HPDE6-E6E7 (cell line): Measurements from ENCODE around the gene TMF1.

ENCODE experiments used
- DNase-seq: peaks from one replicate; pipeline ENCODE4 v3.0.0; 2011; ENCODE audit warnings: missing footprints; ENCODE audit errors: extremely low spot score

Gene TMF1

DNA sequence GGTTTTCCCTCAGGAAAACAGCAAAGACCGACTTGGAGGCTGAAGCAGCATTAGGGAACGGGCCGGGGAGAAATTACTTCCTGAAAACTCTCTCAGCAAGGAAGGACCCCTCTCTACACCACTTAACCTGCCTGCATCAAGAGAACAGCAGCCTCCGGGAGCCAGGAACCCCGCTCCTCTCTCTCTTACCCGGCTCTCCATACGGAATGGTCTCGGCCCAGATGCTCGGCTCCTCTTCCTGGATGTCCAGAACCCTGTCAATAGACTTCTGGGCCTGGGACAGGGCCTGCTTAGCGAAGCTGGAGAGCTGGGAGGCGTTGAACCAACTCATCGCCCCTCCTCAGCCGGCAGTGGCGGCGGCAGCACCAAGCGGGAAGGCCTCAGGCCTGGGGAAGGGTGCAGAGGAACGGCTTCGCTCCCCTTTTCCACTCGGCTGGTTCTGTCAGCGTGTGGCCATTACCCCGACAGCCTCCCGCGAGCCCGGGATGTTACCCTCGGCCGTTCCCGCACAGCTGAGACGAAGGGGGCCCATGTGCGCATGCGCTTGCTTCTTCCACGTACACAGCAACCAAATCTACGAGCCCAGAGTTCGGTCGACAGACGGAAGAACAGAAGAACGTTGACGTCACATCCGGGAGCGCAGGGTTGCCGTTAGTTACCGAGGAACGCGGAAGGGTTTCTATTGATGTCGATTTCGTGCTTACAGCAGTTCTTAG lies at the start of gene TMF1:
Gene TMF1, minus strand, starts transcription at position 578 of the 716 bp plus-strand sequence. Its CDS starts 247 bp downstream, at position 331.
- peak; percentile 76 for DNase-seq

DNA sequence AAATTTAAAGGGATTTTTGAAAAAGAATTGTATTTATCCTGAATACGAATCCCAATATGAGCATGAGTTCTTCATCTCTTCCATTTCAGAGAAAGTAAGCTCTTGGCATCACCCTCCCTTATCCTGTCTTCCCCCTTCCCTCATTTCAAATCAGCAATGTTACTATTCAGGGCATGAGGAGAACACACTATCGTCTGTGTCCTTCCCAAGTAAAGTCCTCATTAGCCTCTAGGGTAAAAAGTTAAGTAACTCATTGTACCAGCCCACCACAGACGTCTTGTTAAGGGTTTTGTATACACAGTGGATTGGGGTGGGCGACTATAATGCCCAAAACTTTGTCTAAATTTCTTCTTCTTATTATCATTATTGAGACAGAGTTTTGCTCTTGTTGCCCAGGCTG lies 47.4 kb upstream of the TMF1 start:
- DNase-seq = no peak

DNA sequence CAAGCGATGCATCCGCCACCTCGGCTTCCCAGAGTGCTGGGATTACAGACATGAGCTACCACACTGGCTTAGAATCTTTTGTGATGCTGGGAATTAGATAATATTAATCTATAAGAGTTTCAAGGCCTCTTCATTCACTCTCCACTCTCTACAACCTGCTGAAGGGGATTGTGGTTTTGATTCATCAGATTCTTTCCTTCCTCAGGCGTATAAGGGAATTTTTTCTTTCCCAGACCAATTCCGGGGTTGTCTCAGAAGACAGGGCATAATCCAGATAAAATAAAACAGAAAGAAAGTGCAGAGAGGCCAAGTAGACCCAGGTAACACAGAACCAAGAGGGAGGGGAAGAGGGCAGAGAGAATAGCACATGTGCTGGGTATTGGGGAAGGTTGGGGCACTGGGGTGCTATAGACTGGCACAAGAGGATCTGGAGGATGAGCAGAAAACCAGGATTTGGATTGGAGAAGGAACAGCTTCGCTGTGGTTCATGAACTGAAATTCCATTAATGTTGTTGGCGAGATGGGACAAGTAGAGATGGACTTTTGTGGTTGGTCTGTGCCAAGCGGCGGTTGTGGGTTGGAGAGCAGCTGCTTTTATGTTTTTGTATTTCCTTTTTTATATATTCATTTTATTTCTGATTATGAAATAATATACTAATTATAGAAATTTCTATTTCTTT lies 45.4 kb upstream of the TMF1 start:
- DNase-seq = no peak

GRCh38 chr3:69096299-69096698 lies 44.2 kb upstream of the TMF1 start:
- DNase-seq = no peak

DNA sequence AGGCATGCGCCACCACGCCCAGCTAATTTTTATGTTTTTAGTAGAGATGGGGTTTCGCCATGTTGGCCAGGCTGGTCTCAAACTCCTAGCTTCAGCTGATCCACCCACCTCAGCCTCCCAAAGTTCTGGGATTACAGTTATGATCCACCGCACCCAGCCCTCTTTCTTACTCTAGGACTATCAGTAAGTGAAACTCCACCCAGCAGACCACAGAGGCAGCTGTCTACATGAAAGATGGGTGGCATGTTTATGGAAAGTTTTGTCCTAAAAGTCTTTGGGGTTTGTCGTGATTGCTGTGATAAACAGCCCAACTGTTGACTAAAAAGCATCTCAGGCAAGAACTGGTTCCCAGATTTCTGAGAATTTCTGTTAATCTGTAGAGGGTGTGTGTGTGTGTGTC lies 43.5 kb upstream of the TMF1 start:
- DNase-seq = no peak

- DNase-seq = no peak
These were observed 42.5 kb upstream of the TMF1 start for GRCh38 chr3:69094467-69095205.

DNA sequence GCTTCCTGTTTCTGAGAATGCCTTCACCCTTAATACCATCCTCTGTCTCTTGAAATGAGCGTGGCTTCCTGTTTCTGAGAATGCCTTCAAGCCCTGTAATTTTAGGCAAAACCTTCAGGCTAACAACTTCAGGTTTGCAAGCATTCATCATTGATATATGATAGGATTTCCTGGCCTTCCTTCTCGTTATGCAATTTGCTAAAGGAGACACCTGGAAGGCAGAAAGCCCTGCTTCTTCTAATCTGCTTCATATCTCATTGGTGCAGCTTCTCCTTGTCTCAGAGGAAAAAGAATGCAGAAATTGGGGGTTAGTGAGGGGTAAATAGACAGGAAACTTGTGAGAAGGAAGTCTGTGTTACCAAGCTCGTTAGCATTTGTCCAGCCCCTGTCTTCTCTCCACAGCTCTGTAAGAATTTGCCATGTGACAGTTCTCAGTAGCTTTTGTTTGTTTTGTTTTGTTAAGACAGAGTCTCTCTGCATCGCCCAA lies 39.9 kb upstream of the TMF1 start:
- DNase-seq = no peak

GRCh38 chr3:69091389-69092029 lies 39.4 kb upstream of the TMF1 start:
- DNase-seq = no peak

- no peak for DNase-seq
These were observed 37.9 kb upstream of the TMF1 start for GRCh38 chr3:69090021-69090420.

DNA sequence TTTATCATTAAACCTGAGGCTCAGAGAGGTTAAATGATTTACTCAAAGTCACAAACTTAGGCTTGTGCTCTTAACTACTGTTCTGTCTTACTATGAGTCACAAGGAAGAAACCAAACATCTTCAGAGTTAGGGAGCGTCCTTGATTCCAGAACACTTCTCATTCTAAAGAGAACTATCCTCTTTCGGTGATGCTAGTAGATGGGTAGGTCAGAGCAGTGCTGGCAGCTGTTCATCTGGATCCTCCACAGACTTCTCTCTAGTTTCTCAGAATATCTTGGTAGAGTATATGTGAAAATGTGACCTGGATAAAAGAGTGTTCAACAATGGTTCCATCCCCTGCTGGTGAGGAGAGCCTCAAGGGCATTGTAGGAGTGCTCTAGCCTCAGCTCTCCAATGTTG lies 35.9 kb upstream of the TMF1 start:
- DNase-seq = no peak

GRCh38 chr3:69087030-69087791 lies 35.1 kb upstream of the TMF1 start:
- no peak for DNase-seq

GRCh38 chr3:69085833-69086722 lies 33.9 kb upstream of the TMF1 start:
- no peak for DNase-seq

DNA sequence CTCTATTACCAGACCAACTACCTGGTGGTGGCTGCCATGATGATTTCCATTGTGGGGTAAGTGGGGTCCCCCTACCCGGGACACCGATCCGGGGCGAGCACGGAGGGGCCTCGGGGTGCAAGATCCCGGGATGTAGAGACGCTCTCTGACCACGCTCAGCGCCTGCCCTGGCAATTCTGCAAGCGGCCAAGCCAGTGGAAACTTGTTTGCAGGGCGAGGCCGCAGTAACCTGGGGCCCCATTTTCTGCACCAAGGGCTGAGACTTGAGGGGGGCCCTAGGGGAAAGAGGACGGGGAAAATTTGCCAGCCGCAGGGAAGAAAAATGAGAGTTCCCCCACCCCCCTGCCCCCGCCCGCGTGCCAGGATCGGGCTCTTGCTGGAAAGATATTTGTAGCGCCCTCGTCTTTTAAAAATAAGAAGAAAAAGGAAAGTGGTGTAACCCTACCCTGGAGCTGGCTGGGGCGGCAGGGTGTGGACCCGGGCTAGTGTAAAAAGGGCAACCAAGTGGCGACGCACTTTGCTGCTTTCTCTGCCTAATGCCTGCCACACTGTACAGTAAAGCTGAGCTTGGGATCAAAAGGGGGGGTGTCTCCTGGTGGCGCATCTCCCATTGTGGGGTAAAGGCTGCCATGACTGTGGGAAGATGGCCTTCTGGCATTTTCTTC lies 33.2 kb upstream of the TMF1 start:
- DNase-seq = no peak

GRCh38 chr3:69084326-69085167 lies 32.4 kb upstream of the TMF1 start, which contains the start of gene ARL6IP5:
TSS of gene ARL6IP5 (plus strand) at chr3:69084937. CDS start at chr3:69085048, 111 bp downstream.
- no peak for DNase-seq

DNA sequence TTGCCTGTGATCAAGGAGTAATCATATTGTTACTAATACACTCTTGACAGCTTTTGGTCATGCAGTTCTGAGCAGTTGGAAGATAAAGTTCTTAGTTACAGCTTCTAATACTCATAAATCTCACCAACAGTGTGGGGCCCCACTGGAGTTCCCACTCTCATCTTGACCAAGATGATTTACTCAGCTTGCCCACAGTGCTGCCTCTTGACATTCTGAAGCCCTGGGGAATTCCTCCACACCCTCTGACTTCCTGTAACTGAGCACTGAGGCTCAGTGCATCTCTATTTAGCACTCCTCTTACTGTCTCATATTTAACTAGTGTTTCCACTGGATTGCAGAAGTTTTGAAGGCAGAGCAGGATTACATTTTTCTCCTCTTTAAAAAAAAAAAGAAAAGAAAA lies 30.7 kb upstream of the TMF1 start:
- DNase-seq = no peak

DNA sequence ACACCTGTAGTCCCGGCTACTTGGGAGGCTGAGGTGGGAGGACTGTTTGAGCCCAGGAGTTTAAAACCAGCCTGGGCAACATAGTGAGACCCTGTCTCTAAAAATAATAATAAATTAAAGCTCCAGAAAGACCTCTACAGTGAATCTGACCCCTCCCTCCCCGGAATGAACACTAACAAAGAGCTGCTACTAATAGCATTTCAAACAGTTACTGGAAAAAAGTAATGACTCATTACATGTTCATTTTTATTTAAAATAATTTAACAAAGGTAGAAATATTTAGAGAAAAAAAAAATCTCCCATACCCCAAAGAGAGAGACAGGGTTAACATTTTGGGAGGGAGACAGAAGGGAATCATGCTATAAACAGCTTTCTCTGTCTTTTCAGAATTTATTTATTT lies 30.2 kb upstream of the TMF1 start:
- no peak for DNase-seq

- no peak for DNase-seq
These were observed 29.6 kb upstream of the TMF1 start for GRCh38 chr3:69081583-69082262.

DNA sequence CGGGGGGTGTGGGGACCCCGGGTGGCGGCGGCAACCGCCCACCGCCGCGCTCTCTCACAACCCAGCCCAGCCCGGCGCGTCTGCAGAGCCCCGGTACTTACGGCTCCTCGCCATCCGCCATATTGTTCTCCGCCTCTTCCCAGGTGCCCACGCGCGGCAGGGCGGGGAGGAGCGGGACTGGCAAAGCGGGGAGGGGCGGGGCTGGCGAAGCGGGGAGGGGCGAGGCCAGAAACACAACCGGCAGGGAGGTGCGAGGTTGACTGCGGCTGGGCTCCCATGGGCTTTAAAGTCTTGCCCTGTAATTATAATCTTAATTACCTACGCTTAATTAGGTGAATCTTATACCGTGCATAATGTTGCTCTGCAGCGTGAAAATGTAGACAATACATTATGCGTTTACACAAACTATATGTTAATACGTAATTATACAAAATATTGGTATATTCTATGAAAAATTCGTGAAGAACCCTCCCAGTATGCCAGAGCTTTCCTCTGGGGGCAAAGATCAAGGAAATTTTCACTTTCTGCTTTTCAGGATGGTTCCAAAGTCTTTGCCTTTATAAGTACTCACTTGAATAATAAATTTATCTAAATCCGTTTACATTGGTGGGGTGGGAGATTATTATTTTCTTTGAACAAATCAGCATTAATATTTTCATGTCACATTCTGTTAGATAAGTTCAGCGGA lies 28.2 kb upstream of the TMF1 start, which contains the start of gene UBA3:
Gene UBA3, minus strand, starts transcription at position 133 of the 688 bp plus-strand sequence. Its CDS starts 12 bp downstream, at position 121.
- no peak for DNase-seq
